Gastrocnemius medialis (tissue), 4 donors: Measurements from ENCODE around the gene GRIN1. TPM values are rescaled to one million over a fixed set of nuclear protein-coding genes. Genes with fewer than 3 reads are reported as not detected.

Source experiments
- ATAC-seq, 2 donors: fragments of 150-250 bp; one replicate each; pipeline ENCODE4 v1.9.1; 2016
- DNase-seq, 2 donors: peaks; one replicate each; pipeline ENCODE4 v3.0.0-alpha.2; 2019
- H3K27ac ChIP-seq, 4 donors: fragments of 200-600 bp; sonication (generic); 1 replicate in 1 of 4; 2 replicates in 3 of 4; pipeline ENCODE4 v1.5.1; 2016 to 2018; ENCODE audit warnings: mild to moderate bottlenecking in 2 of 4, moderate library complexity in 1 of 4
- H3K27me3 ChIP-seq, 3 donors: fragments of 200-600 bp; sonication (generic) in 2 of 3; 1 replicate in 1 of 3; 2 replicates in 2 of 3; pipeline versions ENCODE4 v1.5.1 to v1.6.0; 2016 to 2019; ENCODE audit warnings: mild to moderate bottlenecking in 1 of 3, moderate library complexity in 1 of 3
- H3K36me3 ChIP-seq, 2 donors: fragments of 200-600 bp; sonication (generic) in 1 of 2; one replicate each; pipeline ENCODE4 v1.5.1; 2017 to 2018
- H3K4me1 ChIP-seq, 2 donors: fragments of 200-600 bp; sonication (generic) in 1 of 2; one replicate each; pipeline ENCODE4 v1.5.1; 2016 to 2017; ENCODE audit warnings: mild to moderate bottlenecking in 2 of 2
- H3K4me3 ChIP-seq, 4 donors: fragments of 200-600 bp; sonication (generic) in 3 of 4; 1 replicate in 1 of 4; 2 replicates in 3 of 4; pipeline ENCODE4 v1.5.1; 2016 to 2019; ENCODE audit warnings: mild to moderate bottlenecking in 2 of 4
- H3K9me3 ChIP-seq, 3 donors: fragments of 200-600 bp; sonication (generic) in 2 of 3; 1 replicate in 1 of 3; 2 replicates in 2 of 3; pipeline ENCODE4 v1.5.1; 2016 to 2019
- POLR2A ChIP-seq, 2 donors: fragments of 450-650 bp; IDR thresholded peaks; one replicate each; pipeline ENCODE4 v1.6.1; 2017; ENCODE audit warnings: antibody characterized with exemption in 2 of 2, mild to moderate bottlenecking in 2 of 2, moderate library complexity in 2 of 2
- in situ Hi-C, 4 donors: fragments of 200-750 bp; cut with MboI; loops; one replicate each; pipeline versions ENCODE4 v1.15.0 to v1.8.0; 2017; ENCODE audit warnings: low sequenced_read_pairs in 4 of 4
- intact Hi-C: fragments of 100-400 bp; cut with DNase I; formaldehyde crosslinking; loops from one replicate; pipeline ENCODE4 v1.15.1; 2023; ENCODE audit warnings: low total_unique reads
- total RNA-seq, 4 donors: library from RNA; depleted of rRNA; stranded (reverse); fragments of >200 nt; gene quantifications; one replicate each; pipeline versions ENCODE4 v1.1.0 to v1.2.3, GENCODE V29; 2016
- TF ChIP-seq, protein P1 (sequence below), 5 experiments: fragments of 450-650 bp in 3 of 5; fragments of 200-600 bp in 2 of 5; sonication (generic) in 2 of 5; IDR thresholded peaks in 4 of 5; conservative IDR thresholded peaks in 1 of 5; 1 replicate in 4 of 5; 2 replicates in 1 of 5; pipeline ENCODE4 v1.5.1; 2016 to 2019; ENCODE audit warnings: antibody characterized with exemption in 5 of 5, mild to moderate bottlenecking in 3 of 5, moderate library complexity in 3 of 5

GRIN1 gene
- total RNA-seq, 4 donors from 2014 or later: not detected

DNA sequence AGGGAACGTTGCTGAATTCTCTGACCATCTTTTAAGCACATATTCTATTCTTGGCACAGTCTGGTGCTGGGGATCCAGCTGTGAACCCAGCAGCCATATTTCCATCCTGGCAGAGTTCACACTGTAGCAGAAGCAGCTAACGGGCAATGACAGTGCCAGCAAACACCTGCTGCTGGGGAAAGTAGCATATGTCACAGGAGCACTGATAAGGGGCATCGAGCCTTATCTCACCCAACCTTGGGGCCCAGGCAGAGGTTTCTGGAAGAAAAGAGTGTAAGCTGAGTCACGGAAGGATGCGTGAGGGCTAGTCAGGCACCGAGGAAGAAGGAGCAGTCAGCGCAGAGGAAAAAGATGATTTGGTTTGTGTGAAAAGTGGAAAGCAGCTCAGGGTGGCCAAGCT, 67.6 kb downstream of the GRIN1 start:
- Histone ChIP-seq H3K4me1 (peaks cover 43 to 46% of the 10 kb centered on the region in 2 donors), H3K36me3 (no peaks in the 10 kb centered on the region), H3K27me3 (no peaks in the 10 kb centered on the region), H3K27ac (no peak overlapping the region), H3K9me3 (no peaks in the 10 kb centered on the region), H3K4me3 (peak overlapping the region; percentile 75 to 97 (median 90))
- DNase-seq (no peak), ATAC-seq (no peak)
- TF ChIP-seq, protein P1, sequence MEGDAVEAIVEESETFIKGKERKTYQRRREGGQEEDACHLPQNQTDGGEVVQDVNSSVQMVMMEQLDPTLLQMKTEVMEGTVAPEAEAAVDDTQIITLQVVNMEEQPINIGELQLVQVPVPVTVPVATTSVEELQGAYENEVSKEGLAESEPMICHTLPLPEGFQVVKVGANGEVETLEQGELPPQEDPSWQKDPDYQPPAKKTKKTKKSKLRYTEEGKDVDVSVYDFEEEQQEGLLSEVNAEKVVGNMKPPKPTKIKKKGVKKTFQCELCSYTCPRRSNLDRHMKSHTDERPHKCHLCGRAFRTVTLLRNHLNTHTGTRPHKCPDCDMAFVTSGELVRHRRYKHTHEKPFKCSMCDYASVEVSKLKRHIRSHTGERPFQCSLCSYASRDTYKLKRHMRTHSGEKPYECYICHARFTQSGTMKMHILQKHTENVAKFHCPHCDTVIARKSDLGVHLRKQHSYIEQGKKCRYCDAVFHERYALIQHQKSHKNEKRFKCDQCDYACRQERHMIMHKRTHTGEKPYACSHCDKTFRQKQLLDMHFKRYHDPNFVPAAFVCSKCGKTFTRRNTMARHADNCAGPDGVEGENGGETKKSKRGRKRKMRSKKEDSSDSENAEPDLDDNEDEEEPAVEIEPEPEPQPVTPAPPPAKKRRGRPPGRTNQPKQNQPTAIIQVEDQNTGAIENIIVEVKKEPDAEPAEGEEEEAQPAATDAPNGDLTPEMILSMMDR (IDR thresholded peaks at IDR 0.05 in 4 of 5, conservative IDR thresholded peaks at IDR 0.05 in 1 of 5): no peak
- no peak for TF ChIP-seq POLR2A (IDR thresholded peaks at IDR 0.05)
- in situ Hi-C loops (no loop called here), intact Hi-C loops (no loop called here)

DNA sequence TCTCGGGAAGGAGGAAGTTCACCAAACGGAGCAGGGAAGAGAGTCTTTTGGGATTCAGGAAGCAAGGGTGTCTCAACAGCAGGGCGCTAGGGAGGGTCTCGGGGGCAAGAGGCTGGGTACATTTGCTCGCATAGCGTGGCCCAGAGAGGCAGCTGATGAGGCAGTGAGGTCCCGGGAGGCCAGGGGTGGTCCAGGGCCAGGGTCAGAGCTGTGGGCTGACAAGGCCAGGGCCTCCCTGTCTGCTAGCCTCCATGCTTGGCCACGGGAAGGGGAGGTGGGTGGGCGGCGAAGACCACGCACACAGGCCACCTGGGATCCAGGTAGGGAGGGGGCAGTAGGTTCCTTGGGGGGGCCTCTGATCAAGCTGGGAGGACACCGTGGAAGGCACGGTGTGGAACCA, 72.6 kb downstream of the GRIN1 start:
- DNase-seq (no peak), ATAC-seq (no peak)
- TF ChIP-seq, protein P1 (IDR thresholded peaks at IDR 0.05 in 4 of 5, conservative IDR thresholded peaks at IDR 0.05 in 1 of 5): no peak
- TF ChIP-seq POLR2A (IDR thresholded peaks at IDR 0.05): no peak
- no peaks in the 10 kb centered on the region for H3K27me3 ChIP-seq
- H3K36me3 ChIP-seq: no peaks in the 10 kb centered on the region
- H3K4me1 ChIP-seq: peaks cover 4 to 5% of the 10 kb centered on the region in 2 donors
- in situ Hi-C loops (loop anchor here in 1 of 4 donors (10.0 kb wide), 1 partner anchor 87 kb away; no protein-coding TSS in a partner anchor), intact Hi-C loops (no loop called here)
- H3K9me3 ChIP-seq: no peaks in the 10 kb centered on the region
- no peak overlapping the region for H3K4me3 ChIP-seq
- no peak overlapping the region for H3K27ac ChIP-seq

DNA sequence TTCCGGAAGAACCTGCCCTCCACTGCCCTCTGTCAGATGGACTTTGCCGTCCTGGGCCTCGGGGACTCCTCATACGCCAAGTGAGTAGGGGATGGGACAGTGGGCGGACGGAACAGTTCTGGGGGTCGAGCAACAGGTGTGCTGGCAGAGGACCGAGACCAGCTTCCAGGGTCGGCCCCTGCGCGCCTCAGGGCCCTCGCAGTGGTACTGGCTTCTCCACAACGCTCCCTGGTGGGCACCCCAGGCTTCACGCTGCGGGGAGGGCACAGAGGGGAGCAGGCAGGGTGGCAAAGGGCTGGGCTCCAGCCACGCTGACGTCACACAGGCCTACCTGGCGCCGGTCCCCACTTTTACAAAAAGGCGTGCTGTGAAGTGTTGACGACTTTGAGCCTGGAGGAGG, 73.6 kb downstream of the GRIN1 start:
- DNase-seq (no peak), ATAC-seq (no peak)
- Histone ChIP-seq H3K4me3 (no peak overlapping the region), H3K4me1 (peaks cover 6 to 7% of the 10 kb centered on the region in 2 donors), H3K9me3 (no peaks in the 10 kb centered on the region), H3K27ac (no peak overlapping the region), H3K27me3 (no peaks in the 10 kb centered on the region), H3K36me3 (no peaks in the 10 kb centered on the region)
- TF ChIP-seq, protein P1 (IDR thresholded peaks at IDR 0.05 in 4 of 5, conservative IDR thresholded peaks at IDR 0.05 in 1 of 5): no peak
- TF ChIP-seq POLR2A (IDR thresholded peaks at IDR 0.05): no peak
- in situ Hi-C loops (loop anchor here in 1 of 4 donors (10.0 kb wide), 1 partner anchor 88 kb away; no protein-coding TSS in a partner anchor), intact Hi-C loops (no loop called here)

DNA sequence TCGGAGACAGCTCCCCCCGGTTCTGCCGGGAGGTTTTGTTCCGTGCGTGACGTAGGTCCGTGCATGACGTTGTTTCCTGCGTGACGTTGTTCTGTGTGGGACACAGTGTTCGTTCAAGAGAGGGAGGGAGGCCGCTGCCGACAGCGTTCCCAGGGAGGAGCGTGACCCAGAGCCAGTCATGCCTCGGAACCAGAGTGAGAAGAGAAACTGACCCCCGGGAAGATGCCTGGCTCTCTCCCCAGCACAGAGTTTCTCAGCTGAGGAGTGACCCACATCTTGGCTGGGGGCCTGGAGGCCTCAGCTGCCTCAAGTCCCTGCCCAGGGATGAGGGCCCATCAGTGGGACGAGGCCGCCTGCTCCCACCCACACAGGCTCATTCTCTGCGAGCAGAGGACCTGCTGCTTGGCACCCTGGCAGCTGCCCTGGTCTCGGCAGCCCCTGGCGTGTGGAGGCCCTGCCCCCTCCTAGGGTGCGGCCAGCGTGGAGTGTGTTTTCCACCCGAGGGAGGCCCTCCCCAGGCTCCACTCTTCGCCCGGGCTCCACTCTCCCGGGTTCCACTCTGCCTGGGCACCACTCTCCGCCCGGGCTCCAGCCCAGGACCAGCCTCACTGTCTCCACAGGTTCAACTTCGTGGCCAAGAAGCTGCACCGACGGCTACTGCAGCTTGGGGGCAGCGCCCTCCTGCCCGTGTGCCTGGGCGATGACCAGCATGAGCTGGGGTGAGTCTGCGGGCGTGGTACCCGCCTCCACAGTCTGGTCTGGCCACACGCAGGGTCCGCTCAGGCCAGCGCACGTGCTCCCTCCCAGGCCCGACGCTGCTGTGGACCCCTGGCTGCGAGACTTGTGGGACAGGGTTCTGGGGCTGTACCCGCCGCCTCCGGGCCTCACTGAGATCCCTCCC, 74.5 kb downstream of the GRIN1 start:
- Histone ChIP-seq H3K9me3 (no peaks in the 10 kb centered on the region), H3K4me3 (no peak overlapping the region), H3K4me1 (peaks cover 9 to 12% of the 10 kb centered on the region in 2 donors), H3K27me3 (no peaks in the 10 kb centered on the region), H3K27ac (no peak overlapping the region), H3K36me3 (no peaks in the 10 kb centered on the region)
- TF ChIP-seq, protein P1 (IDR thresholded peaks at IDR 0.05 in 4 of 5, conservative IDR thresholded peaks at IDR 0.05 in 1 of 5): no peak
- TF ChIP-seq POLR2A (IDR thresholded peaks at IDR 0.05): no peak
- intact Hi-C loops (no loop called here), in situ Hi-C loops (loop anchor here in 1 of 4 donors (10.0 kb wide), 1 partner anchor 89 kb away; no protein-coding TSS in a partner anchor)
- ATAC-seq: no peak
- DNase-seq: no peak
